Stimulated activated CD8-positive, alpha-beta memory T cell treated with anti-CD3 and anti-CD28 coated beads, Interleukin-2, amount 100 ng/mL, for 48 hours (primary cell): ENCODE measurements around the gene FAM209A.
A peak's percentile ranks its signal among the peaks of the same experiment; 100 is the strongest.
"Not testable (repeated sequence)": the region's sequence is repeated elsewhere in the genome, so short reads cannot be mapped to it uniquely, and the experiment has no call there.

Experiments used
- DNase-seq, 2 donors: peaks; one replicate each; pipeline ENCODE4 v3.0.0-alpha.2; 2020; ENCODE audit warnings: low read depth in 2 of 2

Gene FAM209A

DNA sequence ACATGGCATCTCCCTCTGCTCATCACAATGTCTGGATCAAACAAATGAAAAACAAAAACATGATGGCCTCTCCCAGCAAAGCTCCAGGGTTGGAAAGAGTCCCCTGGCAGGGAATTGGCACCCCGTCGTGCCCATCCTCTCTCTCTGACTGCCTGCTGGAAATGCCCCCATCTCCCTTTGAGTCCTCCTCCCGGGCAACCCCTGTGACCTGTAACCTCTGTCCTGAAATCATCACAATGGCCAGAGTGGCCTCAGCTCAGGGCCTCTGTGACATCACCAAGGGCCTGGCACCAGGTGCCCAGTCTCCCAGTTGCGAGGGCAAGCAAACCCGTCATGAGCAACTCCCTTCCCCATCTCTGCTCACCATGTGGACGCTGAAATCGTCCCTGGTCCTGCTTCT, at the start of gene FAM209A:
TSS of gene FAM209A (plus strand) at position 301 of the 400 bp plus-strand sequence. CDS start at position 366, 65 bp downstream.
- DNase-seq, result not testable (repeated sequence)

DNA sequence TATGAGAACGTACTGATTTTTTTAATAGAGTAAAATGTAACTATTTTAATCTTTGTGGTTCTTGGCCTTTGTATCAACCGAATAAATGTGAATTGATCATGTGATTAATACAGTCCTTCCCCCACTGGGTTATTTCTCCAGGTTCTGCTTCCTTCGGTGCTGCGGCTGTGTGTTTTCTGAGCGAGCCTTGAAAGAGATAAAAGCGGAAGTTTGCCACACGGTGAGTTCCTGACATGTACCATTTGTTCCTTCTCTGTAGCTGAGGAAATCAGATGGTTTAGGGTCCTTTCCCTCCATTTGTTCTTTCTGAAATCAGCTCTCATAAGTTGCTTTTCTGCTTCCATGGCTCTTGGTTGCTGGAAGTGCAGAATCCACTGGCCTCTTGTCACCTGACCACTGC, 40.6 kb upstream of the FAM209A start:
- DNase-seq, result no peak

- no peak for DNase-seq
Measured at GRCh38 chr20:56487216-56487615, 37.3 kb upstream of the FAM209A start.

- DNase-seq, result no peak
Measured at GRCh38 chr20:56488566-56488965, 36.0 kb upstream of the FAM209A start.

GRCh38 chr20:56501116-56501515, 23.4 kb upstream of the FAM209A start:
- DNase-seq, result no peak

DNA sequence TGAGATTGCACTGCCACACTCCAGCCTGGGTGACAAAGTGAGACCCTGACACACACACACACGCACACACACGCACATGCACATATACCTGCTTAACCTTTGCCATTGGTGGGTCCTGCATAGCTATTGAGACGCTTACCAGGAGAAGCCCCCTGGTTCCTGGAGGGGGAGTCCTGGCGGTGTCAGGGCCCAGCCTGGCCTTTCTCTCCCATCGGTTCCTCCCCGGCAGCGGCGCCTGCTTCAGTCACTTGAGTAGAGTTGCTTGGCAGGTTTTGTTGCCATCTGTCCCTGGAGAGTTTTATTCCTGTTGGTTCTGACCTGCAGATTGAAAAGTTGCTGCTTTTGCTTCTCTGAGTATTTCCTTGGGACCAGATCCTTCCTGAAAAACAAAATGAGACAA, 20.6 kb upstream of the FAM209A start:
- no peak for DNase-seq

DNA sequence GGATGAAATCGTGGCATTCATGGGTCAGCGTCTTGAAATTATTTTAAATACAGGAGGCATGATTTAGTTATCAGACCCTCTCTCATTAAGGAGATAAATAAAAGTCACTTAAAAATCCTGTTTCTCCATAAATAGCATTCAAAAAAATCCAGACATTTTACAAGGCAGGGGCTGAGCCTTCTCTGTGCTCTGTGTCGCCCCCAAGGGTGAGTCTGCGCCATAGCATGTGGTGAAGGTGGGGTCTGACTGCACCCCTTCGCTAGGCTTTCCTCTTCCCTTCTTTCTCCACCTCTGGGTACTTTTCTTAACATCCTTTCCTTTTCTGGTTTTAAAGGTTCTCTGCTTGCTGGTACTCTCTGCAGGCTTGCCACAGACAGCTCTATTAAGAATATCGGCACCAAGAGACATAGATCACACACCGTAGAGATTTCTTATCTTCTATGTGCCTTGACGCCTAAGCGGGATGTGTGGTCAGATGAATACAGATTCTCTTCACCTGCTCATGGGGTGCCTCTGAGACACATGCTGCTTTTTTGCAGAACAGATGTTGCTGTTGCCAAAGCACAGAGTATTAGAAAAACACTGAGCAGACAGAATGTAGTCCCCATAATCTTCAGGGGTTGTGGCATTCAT, 20.1 kb upstream of the FAM209A start:
- DNase-seq, result peak; percentile 6 to 8

DNA sequence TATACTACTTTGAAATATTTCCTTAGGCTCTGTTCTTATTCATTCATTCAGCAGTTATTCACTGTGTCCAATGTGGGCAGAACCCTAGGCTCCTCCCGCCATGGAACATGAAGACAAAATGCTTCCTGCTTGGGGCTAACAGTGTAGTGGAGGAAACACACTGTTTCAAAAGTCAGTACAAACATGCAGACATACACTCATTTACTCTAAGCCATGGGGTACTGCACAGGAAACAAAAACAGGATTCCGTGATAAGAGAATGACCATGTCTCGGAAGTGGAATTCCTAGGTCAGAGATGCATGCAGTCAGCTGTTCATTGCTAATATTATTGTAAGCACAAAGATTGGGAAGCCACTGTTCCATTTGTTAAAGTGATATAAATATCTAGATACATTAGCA, 18.4 kb upstream of the FAM209A start:
- DNase-seq, result no peak

DNA sequence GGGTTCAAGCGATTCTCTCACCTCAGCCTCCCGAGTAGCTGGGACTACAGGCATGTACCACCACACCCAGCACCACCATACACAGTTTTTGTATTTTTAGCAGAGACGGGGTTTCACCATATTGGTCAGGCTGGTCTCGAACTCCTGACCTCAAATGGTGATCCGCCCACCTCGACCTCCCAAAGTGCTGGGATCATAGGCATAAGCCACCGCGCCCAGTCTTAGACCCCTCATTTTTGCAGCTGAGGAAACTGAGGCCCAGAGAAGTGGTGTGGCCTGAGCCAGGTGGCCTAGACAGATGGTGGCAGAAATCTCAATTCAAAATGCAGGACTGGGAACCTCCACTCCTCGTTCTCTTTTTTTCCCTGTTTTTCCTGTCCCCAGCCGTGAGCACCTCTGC, 12.6 kb upstream of the FAM209A start:
- no peak for DNase-seq

- no peak for DNase-seq
Measured at GRCh38 chr20:56513161-56514150, 11.1 kb upstream of the FAM209A start.

GRCh38 chr20:56516631-56517030, 7.9 kb upstream of the FAM209A start:
- DNase-seq, result no peak

DNA sequence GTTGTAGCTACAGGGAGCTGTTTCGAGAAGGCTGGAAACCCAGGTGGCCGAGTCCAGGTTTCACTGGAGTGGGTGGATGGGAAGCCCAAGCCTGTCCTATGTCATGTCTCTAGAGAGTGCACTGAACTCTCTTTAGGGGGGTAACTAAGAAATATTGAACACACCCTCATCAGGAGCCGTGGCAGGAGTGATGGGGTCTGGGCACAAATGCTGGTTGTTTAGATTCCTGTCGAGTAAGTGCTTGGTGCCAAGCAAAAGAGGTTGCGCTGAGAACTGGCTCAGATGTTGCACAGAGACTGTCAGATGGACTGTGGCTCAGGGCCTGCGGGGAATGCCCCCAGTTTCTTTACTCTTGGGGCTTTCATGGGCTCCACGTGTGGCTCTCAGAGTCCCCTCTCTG, 7.3 kb upstream of the FAM209A start:
- no peak for DNase-seq

GRCh38 chr20:56517641-56518040, 6.9 kb upstream of the FAM209A start:
- DNase-seq, result no peak

GRCh38 chr20:56518126-56518525, 6.4 kb upstream of the FAM209A start:
- no peak for DNase-seq

DNA sequence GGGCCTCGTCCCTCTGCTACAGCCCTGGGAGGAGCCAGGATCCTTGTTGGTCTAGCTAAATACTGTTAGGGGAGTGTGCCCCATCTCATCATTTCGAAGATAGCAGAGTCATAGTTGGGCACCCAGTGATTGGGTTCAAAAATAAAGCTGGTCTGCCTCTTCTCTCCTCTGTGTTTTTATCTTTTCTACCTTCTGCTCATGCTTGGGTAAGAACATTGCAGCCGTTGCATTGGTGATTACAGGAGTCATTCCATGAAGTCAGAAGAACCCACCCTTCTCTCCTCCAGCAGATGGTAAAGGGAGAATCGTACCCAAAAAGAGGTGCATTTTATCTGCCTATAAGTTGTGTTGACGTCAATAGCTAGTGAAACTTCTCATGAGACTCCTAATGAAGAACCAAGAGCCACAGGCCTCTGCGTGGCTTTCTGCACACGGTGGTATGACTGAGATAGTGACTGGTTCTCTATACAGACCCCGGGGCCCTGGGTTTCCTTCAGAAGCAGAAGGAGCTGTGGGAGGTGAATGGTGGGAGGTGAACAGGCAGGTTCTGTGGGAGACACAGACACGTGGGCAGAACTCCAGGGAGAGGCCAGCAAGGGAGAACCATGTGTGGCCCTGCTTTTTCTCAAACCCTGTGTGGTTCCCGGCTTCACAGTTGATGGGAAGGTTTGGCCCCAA, 5.7 kb upstream of the FAM209A start:
- DNase-seq, result no peak

DNA sequence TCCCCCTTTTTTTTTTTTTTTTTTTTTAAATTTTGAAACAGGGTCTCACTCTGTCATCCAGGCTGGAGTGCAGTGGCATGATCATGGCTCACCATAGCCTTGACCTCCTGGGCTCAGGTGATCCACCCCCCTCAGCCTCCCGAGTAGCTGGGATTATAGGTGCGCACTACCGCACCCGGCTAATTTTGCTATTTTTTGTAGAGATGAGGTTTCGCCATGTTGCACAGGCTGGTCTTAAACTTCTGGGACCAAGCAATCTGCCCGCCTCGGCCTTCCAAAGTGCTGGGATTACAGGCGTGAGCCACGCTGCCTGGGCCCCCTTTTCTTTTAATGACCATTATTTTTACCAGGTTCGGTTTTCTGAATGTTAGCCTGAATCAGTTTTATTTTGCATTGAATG, 5.0 kb upstream of the FAM209A start:
- no peak for DNase-seq

GRCh38 chr20:56520180-56520579, 4.4 kb upstream of the FAM209A start:
- no peak for DNase-seq

GRCh38 chr20:56520746-56521354, 3.7 kb upstream of the FAM209A start:
- not testable (repeated sequence) for DNase-seq

DNA sequence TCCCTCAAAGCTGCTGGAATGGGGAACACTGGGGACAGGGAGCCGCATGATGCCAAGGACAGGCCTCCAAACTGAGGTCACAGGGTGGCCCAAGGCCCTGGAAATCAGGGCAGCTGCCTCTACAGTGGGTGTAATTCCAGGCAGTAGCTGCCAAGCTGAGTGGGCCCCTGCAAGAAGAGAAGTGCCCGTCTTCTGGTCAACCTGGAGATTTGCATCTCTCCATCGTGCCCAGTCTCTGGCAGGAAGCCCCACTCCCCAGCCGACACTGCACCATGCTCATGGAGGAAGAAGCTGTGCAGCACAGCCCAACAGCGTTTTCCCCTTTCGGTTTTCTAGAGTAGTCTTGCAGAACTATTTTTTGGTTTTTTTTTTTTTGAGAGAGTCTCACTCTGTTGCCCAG, 2.2 kb upstream of the FAM209A start:
- DNase-seq, result no peak

DNA sequence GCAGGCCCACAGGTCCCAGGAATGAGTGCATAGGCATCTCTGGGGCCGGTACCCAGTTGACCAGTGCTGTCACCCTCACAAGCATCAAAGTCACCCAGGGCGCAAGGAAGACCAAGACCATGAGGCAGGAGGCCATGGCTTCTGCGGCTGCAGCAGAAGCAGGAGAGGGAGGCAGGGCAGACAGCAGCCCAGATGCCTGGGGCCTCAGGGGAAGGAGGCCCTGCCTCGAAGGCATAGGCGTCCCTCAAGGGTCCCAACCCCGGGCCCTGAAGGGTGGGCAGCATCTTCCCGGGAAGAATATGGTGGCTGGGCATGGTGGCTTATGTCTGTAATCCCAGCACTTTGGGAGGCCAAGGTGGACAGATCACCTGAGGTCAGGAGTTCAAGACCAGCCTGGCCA, 3.0 kb downstream of the FAM209A start:
- no peak for DNase-seq

- DNase-seq, result not testable (repeated sequence)
Measured at GRCh38 chr20:56532946-56533345, 8.4 kb downstream of the FAM209A start, which contains the start of gene FAM209B. Gene FAM209B, plus strand, starts transcription at chr20:56533246. Its CDS starts 96 bp downstream, at chr20:56533342.

- DNase-seq, result no peak
Measured at GRCh38 chr20:56537997-56538396, 13.5 kb downstream of the FAM209A start.
